Endodermal cell (in vitro differentiated cells): ENCODE results near the gene MICAL3. TPM values are rescaled to one million over a fixed set of nuclear protein-coding genes. Genes with fewer than 3 reads are reported as not detected.
"Not testable (repeated sequence)": the region's sequence is repeated elsewhere in the genome, so short reads cannot be mapped to it uniquely, and the experiment has no call there.

Experiments
- DNase-seq: peaks from one replicate; pipeline ENCODE4 v3.0.0-alpha.2; 2017
- H3K27ac ChIP-seq: 2 replicates; pipeline ENCODE4 v1.5.1; 2013; ENCODE audit warnings: mild to moderate bottlenecking, low read depth, low read length, moderate library complexity
- H3K27me3 ChIP-seq: 2 replicates; pipeline ENCODE4 v1.6.1; 2013; ENCODE audit warnings: mild to moderate bottlenecking, low read length, moderate library complexity; ENCODE audit not compliant: insufficient read depth, control insufficient read depth, poor library complexity, severe bottlenecking
- H3K36me3 ChIP-seq: 2 replicates; pipeline ENCODE4 v1.7.0; 2013; ENCODE audit warnings: mild to moderate bottlenecking, low read length, moderate library complexity; ENCODE audit not compliant: control insufficient read depth, insufficient read depth
- H3K4me1 ChIP-seq: one replicate; pipeline ENCODE4 v1.7.0; 2013; ENCODE audit warnings: low read length; ENCODE audit not compliant: control insufficient read depth, insufficient read depth
- H3K4me3 ChIP-seq: 2 replicates; pipeline ENCODE4 v1.5.1; 2013; ENCODE audit warnings: mild to moderate bottlenecking, low read length, moderate library complexity
- H3K9ac ChIP-seq: 2 replicates; pipeline ENCODE4 v1.6.1; 2013; ENCODE audit warnings: mild to moderate bottlenecking, low read length, moderate library complexity; ENCODE audit not compliant: poor library complexity, severe bottlenecking; ENCODE audit errors: extremely low read depth
- H3K9me3 ChIP-seq: 2 replicates; pipeline ENCODE4 v1.6.1; 2013; ENCODE audit warnings: mild to moderate bottlenecking, low read length, moderate library complexity; ENCODE audit not compliant: control insufficient read depth
- H3K27ac Mint-ChIP-seq: 2 replicates; pipeline ENCODE4 v1.8.0; 2020; ENCODE audit warnings: mixed read lengths
- H3K27me3 Mint-ChIP-seq: 2 replicates; pipeline ENCODE4 v1.8.0; 2021; ENCODE audit warnings: mild to moderate bottlenecking, mixed read lengths; ENCODE audit not compliant: insufficient read depth
- H3K36me3 Mint-ChIP-seq: 2 replicates; pipeline ENCODE4 v1.8.0; 2020; ENCODE audit warnings: low read depth, mixed read lengths
- H3K4me1 Mint-ChIP-seq: 2 replicates; pipeline ENCODE4 v1.8.0; 2020; ENCODE audit warnings: mixed read lengths
- H3K4me3 Mint-ChIP-seq: 2 replicates; pipeline ENCODE4 v1.8.0; 2020; ENCODE audit warnings: mild to moderate bottlenecking, moderate library complexity, mixed read lengths
- H3K9me3 Mint-ChIP-seq: 2 replicates; pipeline ENCODE4 v1.8.0; 2020; ENCODE audit warnings: mild to moderate bottlenecking, mixed read lengths
- CTCF ChIP-seq: fragments of 200-600 bp; sonication (generic); conservative IDR thresholded peaks from 2 replicates; pipeline ENCODE4 v1.5.0; 2021; ENCODE audit warnings: antibody characterized with exemption, mild to moderate bottlenecking
- WGBS, 2 experiments: methylation state at CpG; one replicate each; pipeline versions ENCODE4 v1.1.5 to v1.1.7; 2013; ENCODE audit warnings: missing lambda C conversion rate in 2 of 2, mixed read lengths in 1 of 2; ENCODE audit not compliant: insufficient coverage in 1 of 2, insufficient read length in 1 of 2; 5-methylcytosine and 5-hydroxymethylcytosine counted together
- total RNA-seq, 2 donors: library from RNA; stranded (reverse); fragmentation: NEBNext Ultra II Directional in 1 of 2; extraction: Animal tissue kit (Norgen Biotek cat#: 25700) in 1 of 2; gene quantifications; 2 replicates in 1 of 2; 3 replicates in 1 of 2; pipeline ENCODE4 v1.2.1, GENCODE V29; 2021

The MICAL3 gene
- total RNA-seq, 2 donors from 2014 or later, result 42.8 to 48.1 TPM

DNA sequence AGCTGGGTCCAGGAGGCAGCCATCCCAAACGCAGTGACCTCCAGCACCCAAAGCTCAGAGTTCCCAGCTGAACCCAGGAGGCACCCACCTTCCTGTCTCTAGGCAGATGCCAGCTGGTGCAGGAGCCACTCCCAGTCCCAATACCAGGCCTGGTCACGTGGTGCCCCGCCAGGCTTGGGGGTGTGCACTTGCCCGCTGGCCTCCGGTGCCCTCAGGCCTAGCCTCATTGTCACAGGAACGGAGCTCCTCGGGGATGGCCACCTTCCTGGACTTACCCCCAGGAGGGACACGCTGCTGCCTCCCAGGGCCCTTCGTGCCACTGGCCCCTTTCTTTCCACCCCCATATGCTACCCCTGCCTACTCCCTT, 254.7 kb downstream of the MICAL3 start:
- TF ChIP-seq CTCF, result no peak
- peaks cover 5% of the 10 kb centered on the region for H3K4me1 Mint-ChIP-seq

DNA sequence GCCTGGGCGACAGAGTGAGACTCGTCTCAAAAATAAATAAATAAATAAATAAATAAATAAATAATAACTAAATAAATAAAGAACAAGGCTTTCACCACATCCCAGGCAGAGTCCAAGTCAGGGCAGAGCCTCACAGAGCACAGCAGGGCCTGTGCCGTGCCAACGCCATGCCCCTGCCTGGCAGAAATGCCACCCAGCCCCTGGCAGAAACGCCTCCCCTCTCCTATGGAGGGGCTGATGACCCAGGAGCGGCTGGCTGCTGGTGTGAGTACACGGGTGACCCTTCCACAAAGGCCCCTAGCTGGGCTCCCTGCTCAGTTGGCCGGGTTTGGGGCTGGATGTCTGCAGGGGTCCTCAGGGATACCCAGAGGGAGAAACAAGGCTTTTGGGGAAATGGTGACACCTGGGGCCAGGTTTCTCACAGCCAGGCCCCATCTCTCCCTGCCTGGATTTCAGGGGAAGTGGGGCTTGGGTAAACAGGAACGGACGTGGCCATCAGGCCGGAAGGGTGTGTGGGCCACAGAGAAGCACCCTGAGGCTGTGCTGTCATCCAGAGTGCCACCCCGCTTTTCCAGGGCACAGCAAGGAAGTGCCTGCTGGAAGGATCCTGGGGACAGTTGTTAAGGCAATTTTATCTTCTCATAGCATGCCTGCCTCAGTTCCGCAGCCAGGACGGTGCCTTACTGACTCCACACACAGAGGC, 255.2 kb downstream of the MICAL3 start:
- Mint-ChIP-seq H3K27me3 (peaks cover 11% of the 10 kb centered on the region), H3K4me3 (no peak overlapping the region), H3K27ac (no peak overlapping the region), H3K4me1 (peaks cover 5% of the 10 kb centered on the region), H3K36me3 (no peaks in the 10 kb centered on the region), H3K9me3 (no peaks in the 10 kb centered on the region)
- 88 to 89% methylated on average over 6 to 12 of the region's 14 CpGs for WGBS, 2 experiments
- no peak overlapping the region for H3K4me3 ChIP-seq
- H3K9me3 ChIP-seq, result no peaks in the 10 kb centered on the region
- no peak for TF ChIP-seq CTCF
- no peak overlapping the region for H3K9ac ChIP-seq
- H3K4me1 ChIP-seq, result no peaks in the 10 kb centered on the region
- peak; percentile 33 for DNase-seq
- H3K27me3 ChIP-seq, result no peaks in the 10 kb centered on the region
- H3K36me3 ChIP-seq, result no peaks in the 10 kb centered on the region
- no peak overlapping the region for H3K27ac ChIP-seq

More for the DNA sequence above, 254.7 kb downstream of the MICAL3 start:
- Histone ChIP-seq H3K4me1 (no peaks in the 10 kb centered on the region), H3K36me3 (no peaks in the 10 kb centered on the region), H3K4me3 (no peak overlapping the region), H3K27me3 (peaks cover 2% of the 10 kb centered on the region), H3K27ac (no peak overlapping the region), H3K9me3 (no peaks in the 10 kb centered on the region), H3K9ac (no peak overlapping the region)
- no peak for DNase-seq
- WGBS, 2 experiments, result 92 to 100% methylated on average over 8 to 9 of the region's 9 CpGs
- Mint-ChIP-seq H3K9me3 (no peaks in the 10 kb centered on the region), H3K27ac (no peak overlapping the region), H3K36me3 (no peaks in the 10 kb centered on the region), H3K4me3 (no peak overlapping the region), H3K27me3 (peaks cover 11% of the 10 kb centered on the region)

DNA sequence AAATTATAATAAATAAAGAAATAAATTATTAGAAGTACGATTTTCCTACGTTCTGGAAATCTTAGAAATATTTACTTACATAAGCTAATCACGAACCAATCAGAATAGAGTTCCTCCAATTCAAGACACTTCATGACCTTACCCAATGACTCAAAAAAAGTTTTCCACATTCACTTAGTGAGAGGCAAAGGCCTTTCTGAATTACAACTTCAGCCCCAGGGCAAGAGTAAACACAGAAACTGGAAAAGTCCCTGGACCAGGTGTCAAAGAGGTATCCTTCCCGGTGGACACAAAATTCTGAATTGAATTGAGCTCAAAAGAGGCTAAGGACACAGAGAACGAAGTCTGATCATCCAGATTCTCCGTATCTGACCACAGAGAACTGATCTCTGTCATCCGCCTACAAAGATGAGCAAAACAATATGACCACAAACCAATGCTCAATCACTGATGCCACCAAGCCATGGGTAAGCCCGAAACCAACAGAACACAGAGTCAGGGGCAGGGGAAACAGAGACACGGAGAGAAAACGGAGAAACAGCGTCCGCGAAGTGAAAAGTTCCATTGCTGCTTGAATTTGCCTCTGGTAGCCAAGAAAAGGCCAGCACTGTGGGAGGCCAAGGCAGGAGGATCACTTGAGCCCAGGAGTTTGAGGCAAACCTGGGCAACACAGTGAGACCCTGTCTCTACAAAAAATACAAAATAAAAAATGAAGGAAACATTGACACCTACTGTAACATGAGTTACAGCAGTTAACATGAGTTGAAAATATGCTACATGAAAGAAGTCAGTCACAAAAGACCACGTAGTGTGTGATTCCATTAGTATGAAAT, 256.9 kb downstream of the MICAL3 start:
- no peaks in the 10 kb centered on the region for H3K36me3 Mint-ChIP-seq
- Histone ChIP-seq H3K4me1 (no peaks in the 10 kb centered on the region), H3K4me3 (no peak overlapping the region), H3K36me3 (no peaks in the 10 kb centered on the region), H3K27ac (no peak overlapping the region), H3K9ac (no peak overlapping the region), H3K27me3 (no peaks in the 10 kb centered on the region), H3K9me3 (no peaks in the 10 kb centered on the region)
- H3K4me1 Mint-ChIP-seq, result no peaks in the 10 kb centered on the region
- no peaks in the 10 kb centered on the region for H3K9me3 Mint-ChIP-seq
- 95% methylated on average over 10 to 13 of the region's 14 CpGs for WGBS, 2 experiments
- DNase-seq, result no peak
- no peak overlapping the region for H3K4me3 Mint-ChIP-seq
- TF ChIP-seq CTCF, result no peak
- no peak overlapping the region for H3K27ac Mint-ChIP-seq
- no peaks in the 10 kb centered on the region for H3K27me3 Mint-ChIP-seq

DNA sequence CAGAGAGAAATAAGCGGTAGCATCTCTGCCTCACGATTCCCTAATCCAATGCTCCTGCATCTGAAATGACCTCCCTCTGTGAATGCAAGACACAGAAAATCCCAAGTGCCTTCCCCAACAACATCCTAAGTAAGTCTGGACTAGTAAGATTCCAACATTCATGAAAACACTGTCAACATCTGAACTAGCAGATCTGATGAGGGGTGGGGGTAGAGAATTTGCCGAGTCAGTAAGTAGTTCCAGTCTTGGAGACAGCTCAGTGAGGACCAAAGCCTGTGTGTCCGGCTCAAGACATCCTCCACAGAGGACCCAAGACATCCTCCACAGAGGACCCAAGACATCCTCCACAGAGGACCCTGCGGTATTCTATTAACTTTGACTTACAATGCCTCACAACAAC, 259.5 kb downstream of the MICAL3 start:
- not testable (repeated sequence) for H3K4me1 Mint-ChIP-seq, H3K27ac ChIP-seq, H3K4me3 ChIP-seq, H3K9me3 ChIP-seq, H3K27ac Mint-ChIP-seq, H3K9me3 Mint-ChIP-seq, H3K27me3 ChIP-seq, H3K9ac ChIP-seq, H3K4me1 ChIP-seq, H3K36me3 Mint-ChIP-seq, H3K27me3 Mint-ChIP-seq, H3K36me3 ChIP-seq, H3K4me3 Mint-ChIP-seq, DNase-seq
- 83 to 91% methylated on average over 3 to 5 of the region's 5 CpGs for WGBS, 2 experiments
